GM23338 (cell line): Measurements from ENCODE around the gene DDX20. TPM values are rescaled to one million over a fixed set of nuclear protein-coding genes. Genes with fewer than 3 reads are reported as not detected.

Experiments
- ATAC-seq: fragments of 200-7000 bp; cut with Tn5 transposase; 3 replicates; pipeline ENCODE4 v1.9.1; 2020
- DNase-seq: peaks from one replicate; pipeline ENCODE4 v3.0.0-alpha.2; 2015; ENCODE audit warnings: low spot score
- H2AFZ ChIP-seq: fragments of 200-600 bp; sonication (generic); 2 replicates; pipeline ENCODE4 v1.8.0; 2016; ENCODE audit warnings: antibody characterized with exemption, mild to moderate bottlenecking, moderate library complexity
- H3F3A ChIP-seq: fragments of 200-600 bp; sonication (generic); replicated peaks from 2 replicates; pipeline ENCODE4 v1.8.0; 2017; ENCODE audit warnings: antibody characterized with exemption, mixed run types, low read depth
- H3K27ac ChIP-seq: fragments of 200-600 bp; sonication (generic); 2 replicates; pipeline ENCODE4 v1.6.1; 2016; ENCODE audit warnings: low read depth
- H3K27me3 ChIP-seq: fragments of 200-600 bp; sonication (generic); 2 replicates; pipeline ENCODE4 v1.8.0; 2016; ENCODE audit warnings: mild to moderate bottlenecking, mixed run types, moderate library complexity; ENCODE audit not compliant: insufficient read depth
- H3K36me3 ChIP-seq: fragments of 200-600 bp; sonication (generic); 2 replicates; pipeline ENCODE4 v1.8.0; 2016; ENCODE audit warnings: mild to moderate bottlenecking; ENCODE audit not compliant: insufficient read depth
- H3K4me1 ChIP-seq: fragments of 200-600 bp; sonication (generic); 2 replicates; pipeline ENCODE4 v1.8.0; 2016; ENCODE audit warnings: mild to moderate bottlenecking, moderate library complexity; ENCODE audit not compliant: insufficient read depth
- H3K4me2 ChIP-seq: fragments of 200-600 bp; sonication (generic); 2 replicates; pipeline ENCODE4 v1.7.1; 2017; ENCODE audit warnings: mixed run types
- H3K4me3 ChIP-seq: fragments of 200-600 bp; sonication (generic); 2 replicates; pipeline ENCODE4 v1.6.1; 2016; ENCODE audit warnings: mixed run types
- H3K79me2 ChIP-seq: fragments of 200-600 bp; sonication (generic); replicated peaks from 2 replicates; pipeline ENCODE4 v1.8.0; 2017; ENCODE audit warnings: mild to moderate bottlenecking; ENCODE audit not compliant: insufficient read depth
- H3K9me2 ChIP-seq: fragments of 200-600 bp; sonication (generic); 2 replicates; pipeline ENCODE4 v1.8.0; 2017; ENCODE audit not compliant: insufficient read depth
- H4K20me1 ChIP-seq: fragments of 200-600 bp; sonication (generic); replicated peaks from 2 replicates; pipeline ENCODE4 v1.8.0; 2017; ENCODE audit warnings: mild to moderate bottlenecking; ENCODE audit not compliant: insufficient read depth
- H3K27ac Mint-ChIP-seq: 2 replicates; pipeline ENCODE4 v1.8.0; 2020; ENCODE audit warnings: inconsistent platforms, mild to moderate bottlenecking, moderate library complexity, mixed read lengths
- H3K27me3 Mint-ChIP-seq: 3 replicates; pipeline ENCODE4 v1.8.0; 2022; ENCODE audit warnings: low read depth, mild to moderate bottlenecking, moderate library complexity, mixed read lengths, inconsistent platforms; ENCODE audit not compliant: insufficient read depth, poor library complexity
- H3K36me3 Mint-ChIP-seq: 3 replicates; pipeline ENCODE4 v1.8.0; 2021; ENCODE audit warnings: low read depth, mild to moderate bottlenecking, inconsistent platforms, moderate library complexity, mixed read lengths
- H3K4me1 Mint-ChIP-seq: 3 replicates; pipeline ENCODE4 v1.8.0; 2020; ENCODE audit warnings: mild to moderate bottlenecking, inconsistent platforms, mixed read lengths
- H3K4me3 Mint-ChIP-seq: 3 replicates; pipeline ENCODE4 v1.8.0; 2021; ENCODE audit warnings: moderate library complexity, mild to moderate bottlenecking, inconsistent platforms, mixed read lengths
- H3K9me3 Mint-ChIP-seq: 3 replicates; pipeline ENCODE4 v1.8.0; 2020; ENCODE audit warnings: moderate library complexity, mild to moderate bottlenecking, inconsistent platforms, mixed read lengths
- EZH2phosphoT487 ChIP-seq: fragments of 200-600 bp; sonication (generic); IDR thresholded peaks from one replicate; pipeline ENCODE4 v1.8.1; 2018; ENCODE audit warnings: antibody characterized with exemption; ENCODE audit not compliant: unreplicated experiment
- JUNB ChIP-seq: IDR thresholded peaks from one replicate; pipeline ENCODE4 v1.6.1; 2016; ENCODE audit warnings: antibody characterized with exemption; ENCODE audit not compliant: unreplicated experiment
- polyA plus RNA-seq: library from polyadenylated mRNA; unstranded; fragments of >200 nt; fragmentation: Nextera tagmentation; extraction: Ambion mirVana; gene quantifications from 2 replicates; pipeline ENCODE4 v1.2.1, GENCODE V29; 2016
- total RNA-seq: library from RNA; depleted of rRNA; stranded (reverse); fragments of >200 nt; shearing (Covaris generic); gene quantifications from 2 replicates; pipeline ENCODE4 v1.2.3, GENCODE V29; 2014
- TF ChIP-seq, protein P1 (sequence below): fragments of 250-450 bp; sonication (Bioruptor Pico); IDR thresholded peaks from 2 replicates; pipeline ENCODE4 v1.5.0; 2020; ENCODE audit warnings: mild to moderate bottlenecking, moderate library complexity
- TF ChIP-seq, protein P2 (sequence below): IDR thresholded peaks from one replicate; pipeline ENCODE4 v1.6.1; 2018; ENCODE audit warnings: antibody characterized with exemption; ENCODE audit not compliant: unreplicated experiment

Gene DDX20
- total and polyA plus RNA-seq, 2 experiments from 2014 or later = 11.9 to 54.4 TPM

DNA sequence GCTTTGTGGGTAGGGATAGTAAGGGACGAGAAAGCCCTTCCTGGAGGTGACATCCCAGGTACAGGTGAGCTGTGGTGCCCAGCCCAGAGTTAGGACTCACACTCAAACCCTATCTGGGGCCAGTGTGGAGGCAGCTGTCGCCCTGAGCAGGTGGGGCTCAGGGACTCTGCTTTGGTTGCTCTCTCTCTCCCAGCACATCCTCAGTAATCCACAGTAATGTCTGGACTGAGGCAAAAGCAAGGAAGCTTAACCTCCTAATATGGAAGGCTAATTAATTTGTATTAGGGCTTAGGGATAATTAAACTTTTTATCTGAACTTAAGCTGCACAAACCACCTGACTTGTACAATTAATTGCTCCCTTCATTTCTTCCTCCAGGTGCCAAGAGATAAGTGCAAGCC, 38.2 kb downstream of the DDX20 start (continued):
- TF ChIP-seq, protein P1, sequence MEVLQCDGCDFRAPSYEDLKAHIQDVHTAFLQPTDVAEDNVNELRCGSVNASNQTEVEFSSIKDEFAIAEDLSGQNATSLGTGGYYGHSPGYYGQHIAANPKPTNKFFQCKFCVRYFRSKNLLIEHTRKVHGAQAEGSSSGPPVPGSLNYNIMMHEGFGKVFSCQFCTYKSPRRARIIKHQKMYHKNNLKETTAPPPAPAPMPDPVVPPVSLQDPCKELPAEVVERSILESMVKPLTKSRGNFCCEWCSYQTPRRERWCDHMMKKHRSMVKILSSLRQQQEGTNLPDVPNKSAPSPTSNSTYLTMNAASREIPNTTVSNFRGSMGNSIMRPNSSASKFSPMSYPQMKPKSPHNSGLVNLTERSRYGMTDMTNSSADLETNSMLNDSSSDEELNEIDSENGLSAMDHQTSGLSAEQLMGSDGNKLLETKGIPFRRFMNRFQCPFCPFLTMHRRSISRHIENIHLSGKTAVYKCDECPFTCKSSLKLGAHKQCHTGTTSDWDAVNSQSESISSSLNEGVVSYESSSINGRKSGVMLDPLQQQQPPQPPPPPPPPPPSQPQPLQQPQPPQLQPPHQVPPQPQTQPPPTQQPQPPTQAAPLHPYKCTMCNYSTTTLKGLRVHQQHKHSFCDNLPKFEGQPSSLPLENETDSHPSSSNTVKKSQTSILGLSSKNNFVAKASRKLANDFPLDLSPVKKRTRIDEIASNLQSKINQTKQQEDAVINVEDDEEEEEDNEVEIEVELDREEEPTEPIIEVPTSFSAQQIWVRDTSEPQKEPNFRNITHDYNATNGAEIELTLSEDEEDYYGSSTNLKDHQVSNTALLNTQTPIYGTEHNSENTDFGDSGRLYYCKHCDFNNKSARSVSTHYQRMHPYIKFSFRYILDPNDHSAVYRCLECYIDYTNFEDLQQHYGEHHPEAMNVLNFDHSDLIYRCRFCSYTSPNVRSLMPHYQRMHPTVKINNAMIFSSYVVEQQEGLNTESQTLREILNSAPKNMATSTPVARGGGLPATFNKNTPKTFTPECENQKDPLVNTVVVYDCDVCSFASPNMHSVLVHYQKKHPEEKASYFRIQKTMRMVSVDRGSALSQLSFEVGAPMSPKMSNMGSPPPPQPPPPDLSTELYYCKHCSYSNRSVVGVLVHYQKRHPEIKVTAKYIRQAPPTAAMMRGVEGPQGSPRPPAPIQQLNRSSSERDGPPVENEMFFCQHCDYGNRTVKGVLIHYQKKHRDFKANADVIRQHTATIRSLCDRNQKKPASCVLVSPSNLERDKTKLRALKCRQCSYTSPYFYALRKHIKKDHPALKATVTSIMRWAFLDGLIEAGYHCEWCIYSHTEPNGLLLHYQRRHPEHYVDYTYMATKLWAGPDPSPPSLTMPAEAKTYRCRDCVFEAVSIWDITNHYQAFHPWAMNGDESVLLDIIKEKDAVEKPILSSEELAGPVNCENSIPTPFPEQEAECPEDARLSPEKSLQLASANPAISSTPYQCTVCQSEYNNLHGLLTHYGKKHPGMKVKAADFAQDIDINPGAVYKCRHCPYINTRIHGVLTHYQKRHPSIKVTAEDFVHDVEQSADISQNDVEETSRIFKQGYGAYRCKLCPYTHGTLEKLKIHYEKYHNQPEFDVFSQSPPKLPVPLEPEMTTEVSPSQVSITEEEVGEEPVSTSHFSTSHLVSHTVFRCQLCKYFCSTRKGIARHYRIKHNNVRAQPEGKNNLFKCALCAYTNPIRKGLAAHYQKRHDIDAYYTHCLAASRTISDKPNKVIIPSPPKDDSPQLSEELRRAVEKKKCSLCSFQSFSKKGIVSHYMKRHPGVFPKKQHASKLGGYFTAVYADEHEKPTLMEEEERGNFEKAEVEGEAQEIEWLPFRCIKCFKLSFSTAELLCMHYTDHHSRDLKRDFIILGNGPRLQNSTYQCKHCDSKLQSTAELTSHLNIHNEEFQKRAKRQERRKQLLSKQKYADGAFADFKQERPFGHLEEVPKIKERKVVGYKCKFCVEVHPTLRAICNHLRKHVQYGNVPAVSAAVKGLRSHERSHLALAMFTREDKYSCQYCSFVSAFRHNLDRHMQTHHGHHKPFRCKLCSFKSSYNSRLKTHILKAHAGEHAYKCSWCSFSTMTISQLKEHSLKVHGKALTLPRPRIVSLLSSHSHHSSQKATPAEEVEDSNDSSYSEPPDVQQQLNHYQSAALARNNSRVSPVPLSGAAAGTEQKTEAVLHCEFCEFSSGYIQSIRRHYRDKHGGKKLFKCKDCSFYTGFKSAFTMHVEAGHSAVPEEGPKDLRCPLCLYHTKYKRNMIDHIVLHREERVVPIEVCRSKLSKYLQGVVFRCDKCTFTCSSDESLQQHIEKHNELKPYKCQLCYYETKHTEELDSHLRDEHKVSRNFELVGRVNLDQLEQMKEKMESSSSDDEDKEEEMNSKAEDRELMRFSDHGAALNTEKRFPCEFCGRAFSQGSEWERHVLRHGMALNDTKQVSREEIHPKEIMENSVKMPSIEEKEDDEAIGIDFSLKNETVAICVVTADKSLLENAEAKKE (CRISPR knock-in tag) = no peak
- no peak for TF ChIP-seq JUNB
- TF ChIP-seq, protein P2, sequence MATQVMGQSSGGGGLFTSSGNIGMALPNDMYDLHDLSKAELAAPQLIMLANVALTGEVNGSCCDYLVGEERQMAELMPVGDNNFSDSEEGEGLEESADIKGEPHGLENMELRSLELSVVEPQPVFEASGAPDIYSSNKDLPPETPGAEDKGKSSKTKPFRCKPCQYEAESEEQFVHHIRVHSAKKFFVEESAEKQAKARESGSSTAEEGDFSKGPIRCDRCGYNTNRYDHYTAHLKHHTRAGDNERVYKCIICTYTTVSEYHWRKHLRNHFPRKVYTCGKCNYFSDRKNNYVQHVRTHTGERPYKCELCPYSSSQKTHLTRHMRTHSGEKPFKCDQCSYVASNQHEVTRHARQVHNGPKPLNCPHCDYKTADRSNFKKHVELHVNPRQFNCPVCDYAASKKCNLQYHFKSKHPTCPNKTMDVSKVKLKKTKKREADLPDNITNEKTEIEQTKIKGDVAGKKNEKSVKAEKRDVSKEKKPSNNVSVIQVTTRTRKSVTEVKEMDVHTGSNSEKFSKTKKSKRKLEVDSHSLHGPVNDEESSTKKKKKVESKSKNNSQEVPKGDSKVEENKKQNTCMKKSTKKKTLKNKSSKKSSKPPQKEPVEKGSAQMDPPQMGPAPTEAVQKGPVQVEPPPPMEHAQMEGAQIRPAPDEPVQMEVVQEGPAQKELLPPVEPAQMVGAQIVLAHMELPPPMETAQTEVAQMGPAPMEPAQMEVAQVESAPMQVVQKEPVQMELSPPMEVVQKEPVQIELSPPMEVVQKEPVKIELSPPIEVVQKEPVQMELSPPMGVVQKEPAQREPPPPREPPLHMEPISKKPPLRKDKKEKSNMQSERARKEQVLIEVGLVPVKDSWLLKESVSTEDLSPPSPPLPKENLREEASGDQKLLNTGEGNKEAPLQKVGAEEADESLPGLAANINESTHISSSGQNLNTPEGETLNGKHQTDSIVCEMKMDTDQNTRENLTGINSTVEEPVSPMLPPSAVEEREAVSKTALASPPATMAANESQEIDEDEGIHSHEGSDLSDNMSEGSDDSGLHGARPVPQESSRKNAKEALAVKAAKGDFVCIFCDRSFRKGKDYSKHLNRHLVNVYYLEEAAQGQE = no peak

DNA sequence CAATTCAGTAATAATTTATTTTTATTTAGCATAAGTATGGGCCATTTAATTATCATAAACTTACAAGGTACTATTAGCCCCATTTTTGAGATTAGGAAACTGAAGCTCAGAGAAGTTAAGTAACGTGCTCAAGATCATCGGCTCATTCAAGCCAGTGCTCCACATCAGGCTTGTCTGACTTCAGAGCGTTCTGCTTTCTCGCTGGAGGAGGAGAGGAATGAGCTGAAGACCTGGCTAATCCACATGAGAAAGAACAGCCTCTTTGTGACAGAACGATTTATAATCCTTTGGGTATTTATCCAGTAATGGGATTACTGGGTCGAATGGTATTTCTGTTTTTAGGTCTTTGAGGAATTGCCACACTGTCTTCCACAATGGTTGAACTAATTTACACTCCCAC, 39.7 kb downstream of the DDX20 start:
- no peaks in the 10 kb centered on the region for H4K20me1 ChIP-seq
- H3K27ac ChIP-seq = no peak overlapping the region
- no peaks in the 10 kb centered on the region for H3K27me3 ChIP-seq
- H3K27ac Mint-ChIP-seq = no peak overlapping the region
- no peak overlapping the region for H3K4me3 Mint-ChIP-seq
- H3K4me3 ChIP-seq = no peak overlapping the region
- no peaks in the 10 kb centered on the region for H3K36me3 ChIP-seq
- H3F3A ChIP-seq = no peaks in the 10 kb centered on the region
- H3K4me1 ChIP-seq = no peaks in the 10 kb centered on the region
- H3K9me2 ChIP-seq = peaks cover 4% of the 10 kb centered on the region; the same call in 1 of the 2 replicates
- H3K9me3 Mint-ChIP-seq = no peaks in the 10 kb centered on the region; the same call in 2 of the 3 replicates
- no peaks in the 10 kb centered on the region for H3K36me3 Mint-ChIP-seq
- peaks cover 5% of the 10 kb centered on the region for H3K4me1 Mint-ChIP-seq
- DNase-seq (no peak), ATAC-seq (no peak)
- H3K27me3 Mint-ChIP-seq = peaks cover 4% of the 10 kb centered on the region
- no peaks in the 10 kb centered on the region for H3K79me2 ChIP-seq
- no peak overlapping the region for H2AFZ ChIP-seq
- H3K4me2 ChIP-seq = no peak overlapping the region
- TF ChIP-seq, protein P1 (CRISPR knock-in tag) = no peak
- TF ChIP-seq EZH2phosphoT487 = no peak
